Activated CD8-positive, alpha-beta memory T cell treated with anti-CD3 and anti-CD28 coated beads for 4 hours (primary cell): ENCODE data around the gene APOC3.

Experiments
- DNase-seq, 2 donors: peaks; one replicate each; pipeline ENCODE4 v3.0.0-alpha.2; 2020; ENCODE audit warnings: low read depth in 2 of 2

APOC3 gene

GRCh38 chr11:116849060-116849459 is 19.4 kb downstream of the APOC3 start:
- no peak for DNase-seq

DNA sequence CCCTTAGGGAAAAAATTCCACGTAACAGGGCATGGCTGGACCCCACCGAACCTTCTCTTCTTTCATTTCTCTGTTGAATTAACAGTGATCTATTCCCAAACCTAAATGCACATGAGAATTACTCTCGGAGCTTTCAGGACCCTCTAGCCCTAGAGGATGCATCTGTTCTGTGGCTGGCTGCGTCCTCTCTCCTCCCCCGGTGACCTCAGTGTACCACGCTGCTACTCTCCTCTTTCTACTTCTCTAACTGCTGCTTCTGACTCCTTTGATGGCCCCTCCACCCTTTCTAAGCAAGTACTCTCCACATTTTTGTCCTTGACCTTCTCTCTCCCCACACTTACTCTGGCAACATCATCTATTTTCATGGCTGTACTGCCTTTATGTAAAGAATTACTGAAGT is 19.8 kb downstream of the APOC3 start:
- no peak for DNase-seq

DNA sequence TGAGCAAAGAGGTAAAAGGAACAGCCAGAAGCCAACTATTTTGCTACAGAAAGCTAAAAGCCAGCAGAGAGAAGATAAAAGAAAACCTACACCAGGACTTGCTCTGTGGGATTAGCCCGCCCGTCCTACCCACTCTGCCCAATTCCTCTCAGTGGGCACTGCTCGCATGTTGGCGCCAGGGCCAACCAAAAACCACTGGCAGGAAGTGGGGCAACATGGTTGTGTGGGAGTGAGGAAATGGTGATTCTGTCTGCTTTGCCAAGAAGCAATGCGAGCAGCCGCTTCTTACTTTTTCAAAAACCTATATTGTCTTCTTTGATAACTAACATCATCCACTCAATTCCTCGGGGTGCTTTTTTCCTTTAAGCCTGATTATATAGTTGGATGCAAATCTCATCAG is 21.9 kb downstream of the APOC3 start:
- DNase-seq = peak; percentile 24 to 25

DNA sequence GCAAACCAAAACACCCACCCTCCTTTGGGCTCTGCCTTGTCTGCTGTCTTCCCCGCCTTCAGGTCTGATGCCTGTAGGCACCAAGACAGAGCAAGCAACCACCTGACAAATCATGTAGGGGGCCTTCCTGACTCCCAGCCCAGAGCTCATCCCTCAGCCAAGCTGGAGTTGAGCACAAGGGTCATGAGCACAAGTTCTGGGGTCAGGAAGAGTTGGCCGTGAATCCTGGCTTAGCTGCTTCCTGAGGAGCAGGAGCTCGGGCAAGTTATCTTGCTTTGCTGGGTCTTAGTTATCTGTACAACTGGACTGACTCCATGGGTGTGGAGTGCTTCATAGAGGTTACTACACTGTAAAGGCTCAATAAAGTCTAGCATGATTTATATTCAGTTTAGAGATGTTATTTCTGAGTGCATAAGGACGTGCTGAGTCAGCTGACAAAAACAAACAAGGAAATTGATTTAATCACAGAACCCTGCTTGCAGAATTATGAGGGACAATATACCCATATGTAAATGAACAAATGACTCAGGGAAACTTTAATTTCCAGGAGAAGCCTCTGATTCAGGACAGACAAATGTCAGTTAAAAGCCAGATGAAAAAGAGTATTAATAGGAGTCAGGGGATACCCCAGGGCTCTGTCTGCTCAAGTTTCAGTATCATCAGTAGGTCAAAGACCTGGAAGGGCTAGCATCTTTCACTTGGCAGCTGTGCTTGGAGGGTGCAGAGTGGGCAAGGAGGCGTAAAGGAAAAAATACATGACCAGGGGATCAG is 22.7 kb downstream of the APOC3 start:
- DNase-seq = no peak

GRCh38 chr11:116853461-116854073 is 23.9 kb downstream of the APOC3 start:
- DNase-seq = peak; percentile 28 to 36

GRCh38 chr11:116855413-116855812 is 25.7 kb downstream of the APOC3 start:
- DNase-seq = no peak

DNA sequence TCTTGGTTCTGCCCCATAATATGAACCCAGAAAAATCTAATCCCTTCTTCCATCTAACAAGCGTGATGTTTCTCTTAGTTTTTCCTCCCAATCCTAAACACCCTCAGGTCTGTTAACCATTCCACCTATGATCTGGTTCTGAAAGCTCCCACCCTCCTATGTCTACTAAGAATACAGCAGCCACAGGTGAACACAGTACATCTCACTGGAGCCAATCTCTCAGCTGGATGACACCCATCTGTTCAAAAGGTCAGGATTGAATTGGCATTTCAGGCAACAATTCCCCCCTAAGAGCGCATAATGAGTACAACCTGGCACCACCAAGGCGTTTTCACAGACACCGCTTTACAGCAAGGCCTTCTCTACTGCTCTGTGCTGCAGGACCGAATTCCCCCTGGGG is 26.7 kb downstream of the APOC3 start:
- no peak for DNase-seq

DNA sequence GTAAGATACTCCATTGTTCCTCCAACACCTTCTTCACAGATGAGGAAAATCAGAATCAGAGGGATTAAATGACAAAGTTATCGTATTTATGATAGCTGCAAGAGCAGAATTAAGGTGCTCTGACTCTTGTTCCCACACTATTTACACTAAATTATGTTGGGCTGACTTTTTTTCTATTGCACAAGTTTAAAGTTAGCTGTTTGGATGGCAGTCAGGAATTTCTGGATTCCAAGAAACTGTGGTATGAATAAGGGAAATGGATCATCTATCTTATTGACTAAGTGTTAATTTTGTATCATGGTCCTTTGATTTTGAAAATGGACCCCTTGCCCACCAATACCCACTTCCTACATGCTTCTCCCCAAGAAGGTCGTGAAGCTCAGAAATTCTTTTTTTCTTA is 27.6 kb downstream of the APOC3 start:
- DNase-seq = no peak

DNA sequence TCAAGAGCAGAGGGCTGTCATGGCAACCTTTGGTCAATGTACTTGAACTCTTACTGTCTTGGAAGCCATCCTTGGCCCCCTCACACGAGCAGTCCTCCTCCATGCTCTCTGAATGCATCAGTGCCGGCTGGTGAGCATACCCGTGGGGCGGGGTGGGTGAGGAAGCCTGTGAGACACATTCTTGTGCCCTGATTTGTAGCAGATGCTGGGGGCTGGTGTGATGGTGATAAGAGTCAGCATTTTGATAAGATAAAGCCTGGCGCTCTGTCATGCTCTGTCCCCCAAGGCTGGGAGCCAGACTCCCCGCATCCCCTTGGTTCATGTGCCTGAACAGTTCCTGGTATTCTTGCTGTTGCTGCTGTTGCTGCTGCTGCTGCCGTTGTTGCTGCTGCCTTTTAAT is 28.2 kb downstream of the APOC3 start:
- DNase-seq = no peak

DNA sequence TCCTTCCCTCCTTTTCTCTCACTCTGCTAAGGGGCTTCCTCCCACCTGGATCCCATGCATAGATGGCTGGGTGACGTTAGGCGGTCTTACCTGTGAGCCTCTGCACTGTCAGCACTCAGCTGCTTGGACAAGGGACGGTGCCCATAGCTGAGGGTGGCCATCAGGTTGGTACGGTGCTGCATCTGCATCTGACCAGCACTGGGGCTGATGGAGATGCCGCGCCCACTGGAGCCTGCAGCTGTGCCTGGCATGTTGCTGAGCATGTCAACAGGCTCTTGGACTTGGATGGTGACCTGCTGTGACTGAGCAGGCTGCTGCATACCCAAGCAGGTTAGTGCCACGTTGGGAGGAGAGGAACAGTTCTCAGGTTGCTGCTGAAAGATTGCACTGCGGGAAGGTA is 29.5 kb downstream of the APOC3 start:
- DNase-seq = no peak

GRCh38 chr11:116860303-116860702 is 30.6 kb downstream of the APOC3 start:
- no peak for DNase-seq

DNA sequence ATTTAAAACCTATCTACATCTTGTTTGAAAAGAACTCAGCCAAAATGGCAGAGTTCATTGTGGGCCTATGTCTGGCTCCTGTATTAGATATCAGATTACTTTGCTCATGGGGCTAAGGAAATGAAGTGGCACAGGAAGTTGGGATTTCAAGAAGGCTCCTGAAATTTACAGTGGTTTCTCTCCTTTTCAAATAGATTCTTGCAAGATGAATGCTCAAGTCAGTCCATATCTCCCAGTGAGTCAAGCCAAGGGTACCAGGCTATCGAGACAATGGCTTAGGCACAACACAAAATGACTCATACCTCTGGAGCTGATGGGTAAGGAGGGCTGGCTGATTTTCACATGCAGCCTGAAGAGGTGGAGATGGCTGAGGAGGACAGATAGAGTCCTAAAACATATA is 31.8 kb downstream of the APOC3 start:
- DNase-seq = no peak

DNA sequence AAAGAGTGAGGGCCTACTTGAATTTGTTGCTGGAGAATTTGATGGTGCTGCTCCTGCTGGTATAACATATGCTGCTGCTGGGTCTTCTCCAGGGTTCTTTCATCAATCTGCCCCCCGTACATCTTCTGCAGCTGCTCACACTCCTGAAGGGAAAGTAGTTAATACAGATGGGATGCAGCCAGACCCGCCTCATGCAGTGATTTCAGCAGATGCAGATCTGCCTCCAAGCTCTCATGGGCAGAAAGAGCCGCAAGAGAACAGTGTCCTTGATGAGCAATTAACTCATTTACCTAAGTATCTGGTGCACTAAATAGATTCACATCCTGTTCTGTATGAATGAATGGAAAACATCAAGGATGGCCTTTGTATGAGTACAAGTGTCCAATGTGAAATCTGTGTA is 32.5 kb downstream of the APOC3 start:
- DNase-seq = no peak

- no peak for DNase-seq
Observed at GRCh38 chr11:116862951-116863350, 33.2 kb downstream of the APOC3 start.

GRCh38 chr11:116864531-116864930 is 34.8 kb downstream of the APOC3 start:
- no peak for DNase-seq

DNA sequence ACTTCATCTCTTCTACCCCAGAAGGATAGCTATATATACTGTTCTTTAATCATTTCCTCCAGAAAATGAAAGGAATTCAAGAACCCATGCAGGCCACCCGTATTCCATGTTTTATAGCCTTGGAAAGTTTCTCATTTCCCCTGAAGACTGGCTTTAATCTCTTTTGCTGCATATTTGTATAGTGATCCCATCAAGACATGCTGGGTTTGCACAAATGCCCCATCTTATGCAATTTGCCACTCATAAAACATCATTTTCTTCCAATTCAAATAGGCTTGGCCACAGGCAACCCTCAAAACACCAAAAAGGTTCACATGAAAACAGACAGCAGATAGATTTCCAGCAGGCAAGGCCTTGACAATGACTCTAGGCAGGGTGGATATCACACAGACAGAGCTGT is 36.0 kb downstream of the APOC3 start:
- no peak for DNase-seq

DNA sequence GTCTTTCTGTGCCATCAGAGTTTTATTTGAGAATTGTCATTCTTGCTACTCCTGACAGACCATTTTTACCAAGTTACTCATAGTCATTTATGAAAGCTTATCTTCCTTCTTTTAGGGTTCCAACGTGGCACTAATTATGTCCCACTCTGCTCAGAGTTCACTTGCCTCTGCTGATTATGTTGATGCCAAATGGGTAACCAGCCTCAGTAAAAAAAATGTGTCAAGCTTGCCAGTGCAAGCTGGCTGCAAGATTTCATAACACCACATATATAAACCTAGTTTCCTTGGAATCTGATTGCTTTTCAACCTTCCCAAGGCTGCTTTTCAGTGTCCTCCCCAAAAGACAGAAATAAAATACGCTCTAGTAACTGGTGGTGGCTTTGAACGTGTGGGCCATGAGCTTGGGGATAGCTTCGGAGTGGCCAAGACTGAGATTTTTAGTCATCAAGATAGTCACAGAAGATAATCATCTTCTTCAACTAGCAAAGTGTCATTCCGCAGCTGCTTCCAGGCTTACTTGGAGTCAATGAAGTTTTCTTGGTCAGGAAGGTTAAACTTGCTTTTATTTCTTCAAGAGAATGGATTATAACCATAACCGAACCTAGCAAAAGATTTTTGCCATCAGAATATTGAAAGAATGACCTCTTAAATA is 37.2 kb downstream of the APOC3 start:
- no peak for DNase-seq

DNA sequence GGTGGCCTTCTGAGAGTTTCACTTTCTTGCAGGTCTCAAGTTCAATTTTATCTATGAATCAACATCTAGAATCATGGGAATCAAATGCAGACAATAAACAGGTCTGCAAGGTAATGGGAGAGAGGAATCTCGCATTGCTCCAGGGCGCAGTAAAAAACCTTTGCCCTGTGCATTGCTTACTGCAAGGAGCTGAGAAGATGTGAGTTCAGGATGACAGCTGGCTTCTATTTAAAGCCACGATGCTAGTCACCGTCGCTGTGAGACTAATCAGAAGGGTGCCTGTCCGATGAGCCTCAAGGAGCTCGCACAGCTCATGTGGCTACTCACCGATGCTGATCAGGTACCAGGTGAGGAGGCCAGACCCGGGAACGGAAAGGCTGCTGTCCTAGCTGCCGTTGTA is 37.9 kb downstream of the APOC3 start:
- DNase-seq = no peak

- DNase-seq = no peak
Observed at GRCh38 chr11:116868066-116868465, 38.4 kb downstream of the APOC3 start.

- DNase-seq = no peak
Observed at GRCh38 chr11:116869610-116870009, 39.9 kb downstream of the APOC3 start.

- no peak for DNase-seq
Observed at GRCh38 chr11:116870054-116870453, 40.3 kb downstream of the APOC3 start.

- DNase-seq = no peak
Observed at GRCh38 chr11:116871248-116871647, 41.5 kb downstream of the APOC3 start.

- DNase-seq = no peak
Observed at GRCh38 chr11:116873381-116873780, 43.7 kb downstream of the APOC3 start.
